GM19240 (cell line): ENCODE results near the gene AGPAT2.

Source experiments
- DNase-seq: peaks from one replicate; pipeline ENCODE4 v3.0.0; 2011; ENCODE audit warnings: low spot score; ENCODE audit not compliant: insufficient read length

The AGPAT2 gene

DNA sequence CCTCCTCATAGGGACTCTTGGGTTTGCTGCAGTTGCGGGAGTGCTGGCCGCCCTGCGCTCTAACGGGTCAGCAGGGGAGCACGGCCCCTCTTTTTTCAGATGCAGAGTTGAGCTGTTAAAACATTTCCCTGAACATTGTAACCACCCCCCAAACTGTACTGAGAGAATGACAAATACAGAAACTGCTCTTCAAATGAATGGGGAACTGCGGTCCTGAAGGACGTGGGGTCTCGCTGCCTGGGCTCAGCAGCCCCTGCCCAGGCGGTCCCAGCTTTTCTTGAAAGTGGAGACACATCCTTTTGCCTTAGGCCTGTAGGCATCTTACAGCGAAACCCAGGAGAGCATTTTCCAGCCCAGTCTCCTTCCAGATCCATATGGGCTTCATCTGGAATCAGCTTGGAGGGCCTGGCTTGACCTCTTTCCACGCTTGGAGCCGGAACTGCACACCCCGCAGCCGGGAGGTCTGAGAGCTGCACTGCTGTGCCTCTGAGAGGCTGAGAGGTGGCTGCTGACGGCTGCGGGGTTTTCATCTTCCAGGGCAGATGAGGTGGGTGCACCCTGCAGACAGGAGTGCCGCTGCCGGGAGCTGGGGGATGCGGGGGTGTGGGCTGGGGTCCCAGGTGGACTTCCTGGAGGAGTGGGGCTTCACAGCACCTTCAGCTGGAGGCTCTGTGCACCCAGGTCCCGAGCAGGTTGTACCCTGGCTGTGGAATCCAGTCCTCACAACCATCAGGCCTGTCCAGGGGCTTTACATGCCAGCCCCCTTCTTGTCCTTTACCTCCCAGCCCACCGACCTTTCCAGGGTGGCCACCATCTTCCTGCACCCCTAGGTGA, 1.2 kb upstream of the AGPAT2 start:
- no peak for DNase-seq

DNA sequence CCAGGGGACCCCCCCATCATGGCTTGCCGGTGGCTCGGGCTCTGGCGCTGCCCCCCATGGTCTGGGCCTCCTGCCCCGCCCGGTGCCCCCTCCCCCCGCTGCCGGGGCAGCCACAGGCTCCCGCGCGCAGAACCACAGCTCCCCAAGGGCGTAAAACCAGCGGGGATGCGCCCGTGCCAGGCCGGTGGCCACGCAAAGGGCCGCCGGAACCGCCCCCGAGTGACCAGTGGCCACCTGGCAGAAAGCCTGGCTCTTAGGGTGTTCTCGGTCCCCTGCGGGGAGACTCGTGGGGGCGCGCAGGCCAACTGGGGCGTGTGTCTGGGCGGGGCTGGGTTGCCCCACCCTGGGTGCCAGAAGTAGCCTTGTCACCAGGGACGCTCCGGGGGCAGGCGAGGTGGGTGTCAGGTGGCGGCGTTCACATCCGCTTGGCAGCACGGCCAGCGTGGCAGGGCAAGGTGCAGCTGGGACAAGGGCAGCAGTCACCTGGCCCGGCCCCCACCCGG, 515 bp upstream of the AGPAT2 start:
- DNase-seq: no peak

DNA sequence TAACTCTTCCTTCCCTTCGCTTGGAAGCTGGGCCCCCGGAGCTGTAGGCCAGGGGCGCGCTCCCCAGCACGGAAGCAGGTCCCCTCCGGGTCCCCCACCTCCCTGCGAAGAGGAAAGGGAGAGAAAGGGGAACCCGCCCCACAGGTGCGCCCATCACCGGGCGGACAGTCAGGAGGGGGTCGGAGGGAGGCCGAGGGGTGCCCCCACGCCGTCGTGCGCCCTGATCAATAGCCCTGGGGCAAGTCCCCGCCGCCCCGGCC, 793 bp downstream of the AGPAT2 start:
- no peak for DNase-seq

DNA sequence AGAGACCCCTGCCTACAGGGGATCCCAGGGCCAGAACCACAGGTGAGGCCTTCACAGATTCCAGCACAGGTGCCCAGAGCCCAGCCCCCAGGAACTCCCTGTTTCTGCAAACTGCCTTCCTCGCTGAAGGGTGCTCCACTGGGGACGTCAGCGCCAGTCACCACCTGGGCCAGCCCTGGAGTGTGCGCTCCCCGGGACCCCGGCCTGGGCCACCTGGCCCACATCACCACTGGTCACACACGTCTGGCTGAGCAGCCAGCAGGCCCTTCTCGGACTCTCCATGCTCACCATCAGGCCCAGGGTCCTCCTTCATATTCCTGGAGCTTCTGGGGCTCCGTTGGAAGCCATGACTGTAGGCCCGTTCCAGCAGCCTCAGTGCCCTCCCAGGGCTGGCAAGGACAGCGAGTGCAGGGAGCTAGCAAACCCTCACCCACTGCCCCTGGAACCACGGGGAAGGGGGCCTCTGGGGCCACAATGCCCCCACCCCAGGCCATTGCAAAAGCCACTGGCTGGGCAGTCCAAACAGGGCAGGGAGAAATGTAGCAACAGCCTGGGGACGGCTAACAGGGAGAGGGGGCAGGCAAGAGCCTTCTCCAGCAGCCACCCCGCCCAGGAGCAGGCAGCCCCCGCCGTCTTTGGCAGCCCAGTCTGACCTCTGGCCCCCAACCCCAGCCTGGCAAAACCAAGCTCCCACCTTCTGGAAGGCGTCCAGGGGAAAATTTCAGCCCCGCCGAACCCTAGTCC, 1.3 kb downstream of the AGPAT2 start:
- no peak for DNase-seq

DNA sequence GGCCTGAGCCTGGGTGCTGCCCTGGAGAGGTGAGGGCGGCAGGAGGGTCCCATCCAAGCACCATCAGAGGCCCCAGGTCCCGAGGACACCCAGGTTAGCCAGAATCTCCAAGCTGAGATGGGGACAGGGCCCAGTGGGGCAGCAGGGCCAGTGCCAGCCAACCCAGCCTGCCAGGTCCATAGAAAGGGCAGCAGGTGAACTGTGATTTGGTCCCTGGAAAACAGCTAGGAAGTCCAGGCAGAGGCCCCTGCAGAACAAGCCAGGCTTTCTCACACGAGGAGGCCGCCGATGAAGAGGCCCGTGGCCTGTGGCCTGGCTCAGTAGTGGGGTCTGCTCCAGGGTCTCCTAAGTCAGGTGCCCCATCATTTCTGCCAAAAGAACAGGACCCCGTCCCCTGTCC, 2.0 kb downstream of the AGPAT2 start:
- DNase-seq: no peak

DNA sequence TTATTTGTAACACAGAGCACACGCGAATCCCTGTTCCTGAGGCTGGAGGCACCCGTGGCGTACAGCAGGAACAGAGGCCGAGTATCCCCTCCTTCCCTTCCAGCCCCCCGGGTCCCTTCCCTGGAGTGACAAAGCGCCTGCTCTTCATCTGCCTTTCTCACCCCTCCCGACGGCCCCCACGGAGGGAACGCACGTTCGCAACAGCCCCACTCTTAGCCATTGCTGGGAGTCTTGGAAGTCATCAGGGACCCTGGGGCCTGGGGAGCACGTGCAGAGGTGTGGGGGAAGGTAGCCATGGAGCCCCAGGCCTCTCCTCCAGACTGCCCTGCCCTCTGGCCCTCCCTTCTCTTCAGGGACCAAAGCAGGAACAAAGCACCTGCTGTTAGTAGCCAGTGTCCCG, 2.5 kb downstream of the AGPAT2 start:
- no peak for DNase-seq

DNA sequence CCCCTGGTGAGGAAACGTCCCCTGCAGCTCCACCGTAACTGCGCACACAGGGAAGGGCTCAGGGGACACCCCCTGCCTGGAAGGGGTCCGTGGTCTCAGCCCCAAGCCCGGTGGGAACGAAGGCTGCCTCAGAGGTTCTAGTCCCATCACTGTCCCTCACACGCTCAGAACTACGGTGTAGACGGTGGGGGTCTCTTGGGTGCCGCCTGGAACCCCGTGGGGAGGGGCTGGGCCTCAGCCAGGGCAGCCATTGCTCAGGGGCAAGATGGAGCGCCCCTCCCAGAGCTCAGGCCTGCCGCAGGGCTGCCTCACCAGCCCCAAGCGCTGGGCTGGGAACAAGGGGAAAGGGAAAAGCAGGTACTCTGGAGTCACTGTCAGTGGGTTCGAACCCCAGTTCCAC, 2.9 kb downstream of the AGPAT2 start:
- DNase-seq: no peak

DNA sequence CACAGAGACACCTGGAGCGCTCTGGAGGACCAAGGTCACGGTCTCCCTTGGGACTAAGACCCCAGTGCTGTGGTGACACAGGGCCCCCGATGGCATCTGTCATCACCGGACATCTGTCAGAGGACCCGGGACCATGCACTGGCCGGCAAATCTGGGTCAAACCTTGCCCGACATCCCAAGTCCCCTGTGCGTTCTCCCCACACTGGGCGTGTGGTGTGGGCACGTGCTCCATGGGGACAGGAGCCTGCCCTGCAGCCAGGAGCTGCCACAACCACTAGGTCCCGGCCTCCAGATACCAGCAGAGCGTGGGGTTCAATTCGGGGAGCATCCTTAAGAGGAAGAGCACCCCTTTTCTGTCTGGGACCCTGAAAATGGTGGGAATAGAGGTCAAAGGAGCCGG, 3.5 kb downstream of the AGPAT2 start:
- DNase-seq: no peak

DNA sequence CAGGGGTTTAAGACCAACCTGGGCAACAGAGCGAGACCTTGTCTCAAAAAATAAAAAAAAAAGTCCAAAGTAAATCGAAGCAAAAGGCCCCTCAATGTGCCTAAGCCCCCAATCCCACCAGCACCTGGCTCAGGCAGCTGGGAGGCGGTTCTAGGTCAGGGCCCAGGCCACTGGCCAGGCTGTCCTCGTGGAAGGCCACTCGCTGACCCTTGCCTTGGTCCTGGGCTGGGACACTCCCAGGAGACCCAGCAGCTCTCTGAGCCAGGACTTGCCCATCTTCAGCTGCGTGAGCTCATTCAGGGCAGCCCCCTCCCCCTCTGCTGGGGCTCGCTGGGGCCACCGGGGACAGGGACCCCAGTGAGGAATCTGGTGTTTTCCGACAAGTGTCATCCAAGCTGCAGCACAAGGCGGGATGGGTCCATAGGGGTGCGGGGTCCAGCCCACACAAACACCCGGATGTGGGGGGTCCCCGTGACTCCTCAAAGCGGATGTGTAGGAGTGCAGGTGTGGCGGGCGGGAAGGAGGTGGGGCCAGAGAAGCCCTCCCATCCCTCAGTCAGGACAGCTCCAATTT, 4.0 kb downstream of the AGPAT2 start:
- no peak for DNase-seq

DNA sequence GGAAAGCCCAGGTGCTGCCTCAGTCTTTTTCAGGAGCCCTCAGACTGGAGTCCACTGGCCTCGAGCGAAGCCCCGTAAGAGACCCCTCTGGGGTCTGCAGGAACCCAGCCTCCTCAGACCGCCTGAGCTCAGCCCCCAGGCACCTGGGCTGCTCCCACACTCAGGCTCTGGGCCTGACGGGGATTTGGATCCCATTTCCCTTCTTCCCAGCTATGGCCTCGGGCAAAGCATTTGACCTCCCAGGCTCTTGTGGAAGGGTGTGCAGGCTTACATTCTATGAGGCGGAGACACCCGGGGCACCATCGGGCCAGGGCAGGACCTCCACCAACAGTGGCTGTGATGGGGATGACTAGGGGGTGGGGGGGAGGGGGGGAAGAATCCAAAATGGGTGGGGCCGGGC, 4.5 kb downstream of the AGPAT2 start:
- DNase-seq: no peak

DNA sequence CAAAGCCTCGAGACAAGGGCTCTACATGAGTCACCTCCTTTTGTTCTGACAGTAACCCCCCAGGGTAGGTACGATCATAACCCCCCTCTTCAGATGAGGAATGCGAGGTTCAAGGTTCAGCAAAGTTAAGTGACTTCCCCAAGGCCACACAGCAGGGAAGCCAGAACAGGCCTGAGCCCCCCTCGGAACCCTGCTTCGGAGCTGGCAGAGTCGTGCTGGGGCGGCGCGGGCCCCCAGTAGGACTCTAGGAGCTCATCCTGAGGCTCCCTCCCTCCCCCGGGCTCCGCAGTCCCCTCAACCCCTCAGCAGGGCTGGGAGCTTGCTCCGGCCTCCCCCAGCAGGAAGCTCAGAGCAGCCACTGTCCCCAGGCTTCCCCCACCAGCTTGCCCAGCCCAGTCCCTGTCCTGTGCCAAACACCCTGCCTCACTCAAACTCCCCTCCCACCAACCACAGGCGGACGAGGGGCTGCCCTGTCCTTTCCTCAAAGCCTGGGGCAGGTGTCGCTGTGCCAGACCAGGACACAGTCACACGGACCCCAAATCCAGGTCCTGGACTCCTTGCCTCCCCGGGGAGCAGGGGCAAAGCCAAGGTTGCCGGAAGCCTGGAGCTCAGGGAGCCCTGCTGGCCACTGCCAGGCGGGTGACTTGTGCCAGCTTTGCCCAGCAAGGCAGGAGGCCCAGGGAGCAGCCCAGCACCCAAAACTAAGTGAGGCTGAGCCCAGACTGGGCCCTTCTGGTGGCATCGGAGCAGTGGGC, 5.1 kb downstream of the AGPAT2 start:
- DNase-seq: no peak

DNA sequence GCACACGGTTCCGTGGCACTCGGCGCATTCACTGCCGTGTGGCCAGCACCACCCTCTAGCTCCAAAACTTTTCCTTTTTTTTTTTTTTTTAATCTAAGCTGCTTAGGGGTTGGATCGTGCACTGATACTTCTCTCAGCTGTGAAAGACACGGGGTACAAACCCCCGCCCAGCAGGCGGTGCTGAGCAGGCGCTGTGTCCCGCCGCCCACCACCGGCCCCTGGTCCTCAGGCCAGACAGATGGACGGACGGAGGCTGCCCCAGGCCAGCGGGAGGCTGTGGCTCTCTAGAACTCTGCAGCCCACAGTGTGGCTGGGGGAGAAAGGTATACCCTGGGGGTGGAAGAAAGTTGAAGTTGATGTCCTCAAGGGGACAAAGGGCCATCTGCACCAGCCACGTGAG, 6.2 kb downstream of the AGPAT2 start:
- DNase-seq: no peak

DNA sequence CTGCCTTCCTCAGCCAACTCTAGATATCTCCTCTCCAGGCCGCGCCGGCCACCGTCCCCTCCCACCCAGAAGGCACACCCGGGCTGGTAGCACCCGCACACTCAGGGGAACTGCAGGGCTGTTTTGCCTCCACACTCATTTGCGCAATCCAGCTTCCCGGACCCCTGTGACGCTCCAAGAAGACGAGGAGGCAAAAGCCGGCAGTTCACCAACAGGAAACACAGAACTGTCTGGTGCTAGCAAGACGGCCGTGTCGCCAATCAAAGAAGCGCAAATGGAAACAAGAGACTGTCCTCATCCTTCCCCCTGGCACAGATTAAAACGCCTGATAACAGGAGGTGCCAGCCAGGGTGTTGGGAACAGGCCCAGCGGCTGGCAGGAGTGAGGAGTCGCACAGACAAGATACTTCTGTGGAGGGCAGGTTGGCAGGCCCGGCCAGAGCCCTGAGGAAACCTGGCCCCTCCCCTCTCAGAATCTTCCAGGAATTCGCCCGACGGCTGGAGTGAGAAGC, 7.8 kb downstream of the AGPAT2 start:
- no peak for DNase-seq

DNA sequence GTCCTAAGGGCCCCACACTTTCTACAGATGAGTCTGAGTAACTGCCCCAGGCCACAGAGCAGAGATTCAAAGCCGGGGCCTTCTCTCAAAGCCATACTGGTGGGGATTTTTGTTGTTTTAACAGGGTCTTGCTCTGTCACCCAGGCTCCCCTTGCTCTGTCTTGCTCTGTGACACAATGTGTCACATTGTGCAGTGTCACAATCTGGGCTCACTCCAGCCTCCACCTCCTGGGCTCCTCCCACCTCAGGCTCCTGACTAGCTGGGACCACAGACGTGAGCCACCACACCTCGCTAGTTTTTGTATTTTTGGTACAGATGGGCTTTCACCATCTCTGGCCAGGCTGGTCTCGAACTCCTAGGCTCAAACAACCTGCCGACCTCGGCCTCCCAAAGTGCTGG, 8.6 kb downstream of the AGPAT2 start:
- DNase-seq: no peak

DNA sequence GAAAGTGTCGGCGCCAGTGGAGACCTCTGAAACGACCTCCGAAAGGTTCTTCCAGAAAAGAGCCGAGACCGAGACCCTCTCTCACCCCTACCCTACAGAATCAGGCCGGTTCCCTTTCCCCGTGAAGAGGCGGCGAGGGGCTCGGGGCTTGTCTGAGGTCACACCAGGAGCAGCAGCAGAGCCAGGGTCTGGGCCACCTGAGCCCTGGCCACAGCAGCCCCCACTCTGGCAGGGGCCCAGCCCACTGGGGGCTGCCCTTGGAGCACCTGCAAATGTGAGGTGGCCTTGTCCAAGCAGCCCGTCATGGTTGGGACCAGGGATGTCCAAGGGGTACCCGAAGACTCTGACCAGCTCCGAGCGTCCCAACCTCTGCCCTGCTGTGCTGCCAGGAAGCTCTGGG, 9.2 kb downstream of the AGPAT2 start:
- no peak for DNase-seq

DNA sequence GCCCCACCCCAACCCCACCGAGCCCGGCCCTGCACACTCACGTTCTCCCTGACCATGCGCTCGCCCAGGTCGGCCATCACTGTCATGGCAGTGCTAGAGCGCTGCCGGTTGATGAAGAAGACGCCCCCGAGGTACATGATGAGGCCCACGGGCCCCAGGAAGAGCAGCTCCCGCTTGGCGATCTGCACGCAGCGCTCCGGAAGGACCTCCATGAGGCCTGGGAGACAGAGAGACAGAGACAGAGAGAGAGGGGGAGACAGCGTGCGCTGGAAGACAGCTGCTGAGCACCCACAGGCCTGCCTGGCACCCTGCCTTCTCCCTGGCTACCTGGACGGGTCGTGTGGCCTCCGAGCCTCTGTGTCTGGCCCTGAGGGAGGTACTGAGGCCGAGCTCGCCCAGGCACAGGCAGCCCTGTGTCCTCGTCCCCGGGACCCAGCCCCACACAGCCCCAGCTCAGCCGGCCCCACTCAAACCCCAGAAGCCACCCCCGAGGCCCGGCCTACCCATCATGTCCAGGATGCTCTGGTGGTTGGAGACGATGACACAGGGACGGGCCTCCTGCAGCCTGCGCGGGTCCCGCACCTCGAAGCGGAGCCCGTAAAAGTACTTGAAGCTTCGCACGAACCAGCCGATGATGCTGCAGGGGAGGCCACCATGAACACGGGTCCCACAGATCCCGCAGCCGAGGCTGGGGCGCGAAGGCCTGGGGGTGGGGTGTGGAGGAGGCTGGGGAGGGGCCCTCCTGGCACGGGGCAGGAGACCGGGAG, 10.2 kb downstream of the AGPAT2 start:
- no peak for DNase-seq

DNA sequence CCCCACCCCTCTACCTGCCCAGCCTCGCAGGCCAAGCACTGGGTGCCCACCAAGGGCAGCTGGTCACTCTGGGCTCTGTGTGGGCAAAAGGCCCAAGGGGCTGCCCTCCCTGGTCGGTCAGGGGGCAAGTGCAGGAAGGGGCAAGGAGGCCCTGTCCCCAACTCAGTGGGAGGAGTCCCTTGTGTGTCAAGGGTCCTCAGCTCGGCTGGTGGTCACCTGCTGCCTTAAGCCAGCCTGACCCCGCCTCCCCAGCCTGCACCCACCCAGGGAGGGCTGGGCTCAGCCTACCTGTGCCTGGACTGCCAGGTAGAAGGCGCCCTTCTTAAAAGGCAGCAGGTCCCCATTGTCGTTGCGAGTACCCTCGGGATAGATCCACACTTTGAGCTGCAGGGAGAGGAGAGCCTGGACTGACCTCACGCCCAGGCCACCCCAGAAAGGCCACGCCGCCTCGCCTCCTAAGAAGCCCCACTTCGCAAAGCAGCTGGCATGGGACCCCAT, 10.9 kb downstream of the AGPAT2 start:
- no peak for DNase-seq

DNA sequence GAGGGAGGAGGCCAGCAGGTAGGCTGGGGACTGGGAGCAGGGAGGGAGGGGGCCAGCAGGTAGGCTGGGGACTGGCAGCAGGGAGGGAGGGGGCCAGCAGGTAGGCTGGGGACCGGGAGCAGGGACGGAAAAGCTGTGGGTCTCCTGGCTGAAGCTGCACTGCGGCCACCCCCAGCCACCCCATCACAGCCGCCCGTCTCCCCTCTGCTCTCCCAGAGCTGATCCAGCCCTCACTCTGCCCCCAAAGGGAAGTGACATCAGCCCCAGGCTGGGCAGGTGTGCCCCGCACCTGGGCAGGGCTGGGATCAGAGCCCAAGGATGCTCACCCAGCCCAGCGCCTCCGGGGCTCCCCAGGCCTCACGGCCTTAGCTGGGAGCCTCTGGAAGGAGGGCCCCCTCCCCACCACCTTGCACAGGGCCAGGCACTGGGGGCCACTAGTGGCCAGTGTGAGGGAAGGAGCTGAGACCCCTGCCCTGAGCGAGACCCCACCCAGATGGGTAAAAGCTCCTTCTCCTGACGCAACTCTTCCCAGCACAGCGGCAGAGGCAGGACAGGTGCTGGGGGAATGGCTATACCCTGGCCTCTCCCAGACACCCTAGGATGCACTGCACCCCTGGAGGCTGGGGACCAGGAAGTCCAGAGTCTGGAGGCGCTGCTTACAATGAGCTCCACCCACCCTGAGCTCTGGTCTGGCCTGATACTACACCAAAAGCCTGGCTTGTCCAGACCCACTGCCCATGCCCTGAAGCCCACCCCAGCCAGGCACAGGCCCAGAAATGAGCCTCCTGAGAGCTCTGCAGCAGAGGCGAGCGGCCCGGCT, 11.6 kb downstream of the AGPAT2 start:
- DNase-seq: no peak

DNA sequence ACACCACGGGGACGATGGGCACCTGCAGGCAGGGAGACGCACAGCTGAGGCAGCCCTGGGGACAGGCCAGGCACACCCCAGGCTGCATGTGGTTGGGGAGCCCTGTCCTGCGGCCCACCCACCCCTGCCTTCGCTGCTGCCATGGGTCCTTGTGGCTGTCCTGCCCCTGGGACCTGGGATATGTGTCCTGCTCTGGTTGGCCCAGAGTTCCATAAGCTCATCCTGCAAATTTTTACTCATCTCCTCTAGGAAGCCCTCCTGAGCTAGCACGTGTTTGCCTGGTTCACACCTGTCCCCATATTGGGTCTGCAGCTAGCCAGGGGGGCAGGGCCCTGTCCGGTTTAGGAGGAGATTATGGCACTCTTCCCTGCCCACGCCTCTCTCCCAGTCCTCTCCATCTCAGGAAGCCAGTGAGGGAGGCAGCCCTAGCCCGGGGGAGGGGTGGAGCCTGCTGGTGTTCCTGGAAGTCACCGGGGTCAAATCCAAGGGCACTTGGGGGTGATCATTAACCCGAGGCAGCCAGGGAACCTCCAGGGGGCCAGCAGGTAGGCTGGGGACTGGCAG, 12.4 kb downstream of the AGPAT2 start:
- no peak for DNase-seq
